Occipital lobe (tissue), 2 donors: Measurements from ENCODE around the gene ALDH1A3. TPM values are rescaled to one million over a fixed set of nuclear protein-coding genes. Genes with fewer than 3 reads are reported as not detected.

ENCODE experiments used
- DNase-seq: peaks from one replicate; lab custom pipeline; 2025; lab: John Stamatoyannopoulos, UW
- total RNA-seq: library from RNA; depleted of rRNA; stranded (reverse); fragments of >200 nt; gene quantifications from one replicate; pipeline ENCODE4 v1.2.3, GENCODE V29; 2014

ALDH1A3 gene
- total RNA-seq, 1 donor from 2014 or later, result 1.9 TPM

DNA sequence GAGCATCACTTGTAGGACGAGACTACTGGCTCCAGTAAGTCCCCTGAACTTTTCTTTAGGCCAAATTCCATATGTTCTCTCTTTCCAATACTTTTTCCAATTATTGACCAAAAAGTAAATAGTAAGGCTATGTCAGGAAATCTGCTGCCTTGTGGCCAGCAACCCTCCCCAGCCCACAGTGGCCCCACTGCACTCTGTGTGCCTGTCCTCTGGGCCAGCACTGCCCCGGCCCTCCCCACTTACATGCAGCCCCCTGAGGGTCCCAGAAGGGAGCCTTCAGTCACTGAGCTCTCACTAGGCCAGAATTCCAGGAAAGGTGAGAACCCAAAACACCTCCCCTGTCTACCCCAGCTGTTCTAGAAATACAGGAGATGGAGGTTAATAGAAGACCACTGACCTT is 21.3 kb upstream of the ALDH1A3 start:
- no peak for DNase-seq

DNA sequence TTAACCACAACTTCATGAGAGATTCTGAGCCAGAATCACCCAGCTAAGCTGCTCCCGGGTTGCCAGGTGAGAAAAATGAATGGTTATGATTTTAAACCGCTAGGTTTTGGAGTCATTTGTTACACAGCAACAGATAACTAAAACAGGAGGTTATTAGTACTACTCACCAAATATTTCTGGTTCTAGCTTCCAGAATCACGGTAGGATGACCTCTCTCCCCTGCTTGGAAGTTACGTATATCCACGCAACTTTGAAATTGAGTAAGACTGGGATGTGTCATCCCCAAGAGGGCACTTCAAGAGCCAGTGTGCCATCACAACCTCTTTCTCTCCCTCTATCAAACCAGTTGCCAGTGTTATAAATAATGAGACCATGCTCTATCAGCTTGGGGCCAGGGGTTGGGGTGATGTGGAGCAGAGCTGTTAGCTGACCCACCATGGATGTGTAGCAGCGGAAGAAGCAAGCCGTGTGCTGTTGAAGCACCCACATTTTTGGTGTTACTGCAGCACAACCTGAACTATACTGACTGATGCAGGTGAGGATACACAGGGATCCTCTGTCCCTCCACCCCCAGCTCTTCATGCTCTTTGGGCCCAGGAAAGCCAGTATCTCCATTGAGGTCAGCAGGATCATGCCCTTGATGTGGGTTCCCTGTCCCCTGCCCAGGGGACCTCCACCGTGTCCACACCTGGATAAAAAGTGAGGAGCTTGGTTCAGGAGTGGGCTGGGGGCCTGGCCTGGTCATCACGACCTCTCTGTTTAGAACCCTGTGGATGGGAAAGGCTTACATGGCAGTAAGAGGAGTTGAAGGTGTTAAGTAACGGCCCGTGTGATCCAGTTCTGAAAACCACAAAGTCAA is 19.4 kb upstream of the ALDH1A3 start:
- no peak for DNase-seq

DNA sequence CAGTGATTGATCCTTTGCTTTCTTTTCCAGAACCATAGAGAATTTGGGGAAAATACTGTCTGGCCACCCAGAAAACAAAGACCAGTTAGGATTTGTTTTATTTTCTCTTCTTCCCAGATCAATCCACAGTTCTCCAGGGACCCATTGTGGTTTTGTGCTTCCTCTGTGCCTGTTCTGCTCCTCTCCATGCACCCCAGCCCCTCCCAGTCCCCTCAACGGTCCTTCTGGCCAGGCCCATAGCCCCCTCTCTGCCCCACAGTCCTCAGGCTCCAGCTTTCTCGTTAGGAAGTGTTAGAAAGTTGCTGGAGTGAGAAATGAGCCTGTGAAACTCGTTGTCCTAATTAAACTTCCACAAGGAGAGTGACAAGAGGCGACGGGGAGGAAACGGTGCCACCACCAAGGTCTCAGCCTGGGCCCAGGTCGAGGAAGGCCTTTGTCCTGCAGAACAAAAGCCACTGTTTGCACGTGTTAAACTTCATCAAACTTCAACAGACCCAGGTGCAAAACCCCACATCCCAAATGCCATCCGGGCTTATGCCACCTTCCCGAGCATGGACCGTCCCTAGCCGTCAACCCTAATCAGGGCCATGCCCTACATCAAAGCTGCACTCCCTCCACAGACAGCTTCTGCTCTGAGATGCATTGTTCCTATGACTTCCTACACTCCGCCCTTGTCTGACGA is 18.7 kb upstream of the ALDH1A3 start:
- no peak for DNase-seq

- DNase-seq, result peak; percentile 70
Observed at GRCh38 chr15:100861511-100861991, 18.1 kb upstream of the ALDH1A3 start.

DNA sequence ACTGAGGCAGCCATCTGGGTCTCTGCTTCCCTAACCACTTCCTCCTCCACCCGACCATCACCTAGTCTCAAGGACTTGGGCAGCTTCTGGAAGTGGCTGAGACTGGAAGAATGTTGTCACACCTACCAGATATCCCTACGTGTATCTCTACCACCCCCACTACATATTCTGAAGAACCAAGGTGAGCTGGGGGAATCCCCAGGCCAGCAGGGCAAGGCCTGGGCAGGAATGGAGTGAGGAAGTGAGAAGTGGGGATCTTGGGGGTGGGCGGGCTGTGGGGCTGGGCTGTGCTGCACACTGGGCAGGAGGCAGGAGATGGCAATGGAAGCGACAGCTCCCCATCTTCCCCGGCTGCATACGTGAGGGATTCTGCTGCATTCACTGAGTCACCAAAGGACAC is 17.5 kb upstream of the ALDH1A3 start:
- no peak for DNase-seq

- no peak for DNase-seq
Observed at GRCh38 chr15:100863075-100863795, 16.4 kb upstream of the ALDH1A3 start.

- peak; percentile 63 for DNase-seq
Observed at GRCh38 chr15:100863796-100864267, 15.8 kb upstream of the ALDH1A3 start.

DNA sequence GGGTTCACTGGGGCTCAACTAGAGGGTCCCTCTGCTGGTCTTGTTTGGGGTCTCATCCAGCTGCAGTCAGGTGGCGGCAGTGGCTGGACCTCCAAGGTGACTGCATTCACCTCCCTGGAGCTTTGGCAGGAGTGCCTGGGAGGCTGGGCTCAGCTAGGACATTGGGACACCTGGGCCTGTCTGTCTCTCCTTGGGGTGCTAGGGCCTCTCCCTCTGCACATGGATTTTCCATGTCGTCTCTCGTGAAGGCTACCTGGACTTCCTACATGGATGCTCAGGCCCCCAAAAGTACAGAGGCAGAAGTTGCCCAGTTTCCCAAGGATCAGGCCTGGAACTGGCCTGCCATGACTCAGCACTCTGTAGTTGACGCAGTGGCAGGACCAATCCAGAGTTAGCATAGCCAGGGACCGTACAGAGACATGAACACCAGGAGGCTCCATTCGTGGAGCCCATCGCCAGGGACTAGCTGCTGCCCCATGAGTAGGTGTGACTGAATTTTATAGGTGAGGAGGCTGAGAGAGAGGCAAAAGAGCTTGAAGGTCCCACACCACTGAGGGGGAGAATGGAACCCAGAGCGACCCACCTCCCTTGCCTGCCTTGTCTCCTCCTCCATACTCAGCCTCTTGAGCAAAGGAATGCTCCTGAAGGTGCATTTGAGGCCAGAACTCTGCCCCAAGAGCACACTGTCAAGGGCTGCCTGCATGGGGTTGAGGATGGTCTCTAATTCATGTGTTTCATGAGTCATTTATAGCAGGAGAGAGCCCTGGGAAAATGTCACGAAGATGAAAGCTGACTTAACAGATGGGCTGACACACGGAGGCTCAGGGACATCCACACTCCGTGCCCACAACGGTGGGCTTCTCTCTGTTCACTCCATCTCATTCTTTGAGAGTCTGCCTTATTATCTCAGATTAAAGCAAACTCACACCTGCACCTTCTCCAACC is 13.0 kb upstream of the ALDH1A3 start:
- no peak for DNase-seq

DNA sequence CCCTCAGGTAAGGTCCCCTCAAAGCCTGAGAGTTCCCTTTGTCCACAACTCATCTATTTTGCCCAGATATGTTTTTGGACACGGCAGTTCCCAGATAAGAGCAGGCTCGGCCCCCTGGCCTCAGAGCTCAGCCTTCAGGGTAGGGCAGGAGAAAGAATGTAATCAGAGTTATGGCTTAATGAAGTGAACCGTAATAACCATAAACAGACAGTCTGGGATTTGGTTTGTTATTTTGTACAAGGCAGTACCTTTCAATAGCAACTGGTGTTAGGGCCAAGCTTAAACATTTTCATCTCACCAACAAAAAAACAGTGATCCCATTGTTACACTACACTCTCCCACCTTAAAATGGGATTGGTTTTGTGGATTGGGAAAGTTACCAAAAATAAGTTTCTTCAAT is 12.2 kb upstream of the ALDH1A3 start:
- no peak for DNase-seq

- DNase-seq, result no peak
Observed at GRCh38 chr15:100869151-100869999, 10.3 kb upstream of the ALDH1A3 start.

DNA sequence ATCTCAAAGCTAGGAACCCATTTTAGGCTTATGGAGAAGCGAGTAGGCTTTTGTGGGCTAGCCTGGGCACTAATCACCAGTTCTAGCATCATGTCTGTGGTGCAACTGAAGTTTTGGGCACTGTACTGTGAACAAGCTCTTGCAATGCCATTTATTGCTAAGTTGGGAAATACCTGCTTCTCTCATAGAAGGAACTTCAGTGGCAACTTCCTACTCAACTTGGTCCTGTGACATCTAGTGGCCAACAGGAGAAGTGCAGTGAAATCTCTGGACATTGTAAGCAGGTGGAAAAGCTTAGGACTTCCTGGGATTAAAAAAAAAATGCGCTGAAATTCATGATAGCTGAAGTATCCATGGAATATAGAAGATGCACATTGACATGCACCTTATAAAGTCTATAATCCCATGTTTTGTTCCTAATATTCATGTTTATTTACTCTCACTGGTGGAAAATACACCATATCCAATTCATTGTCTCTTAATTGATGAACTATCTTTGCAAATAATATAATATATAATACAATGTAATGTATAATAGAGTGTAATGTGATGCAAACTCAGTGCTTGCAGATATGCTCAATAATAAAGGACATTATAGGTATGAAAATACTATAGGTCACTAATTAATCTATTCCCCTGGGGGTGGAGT is 6.5 kb upstream of the ALDH1A3 start:
- peak; percentile 42 for DNase-seq

- no peak for DNase-seq
Observed at GRCh38 chr15:100875495-100875894, 4.1 kb upstream of the ALDH1A3 start.

DNA sequence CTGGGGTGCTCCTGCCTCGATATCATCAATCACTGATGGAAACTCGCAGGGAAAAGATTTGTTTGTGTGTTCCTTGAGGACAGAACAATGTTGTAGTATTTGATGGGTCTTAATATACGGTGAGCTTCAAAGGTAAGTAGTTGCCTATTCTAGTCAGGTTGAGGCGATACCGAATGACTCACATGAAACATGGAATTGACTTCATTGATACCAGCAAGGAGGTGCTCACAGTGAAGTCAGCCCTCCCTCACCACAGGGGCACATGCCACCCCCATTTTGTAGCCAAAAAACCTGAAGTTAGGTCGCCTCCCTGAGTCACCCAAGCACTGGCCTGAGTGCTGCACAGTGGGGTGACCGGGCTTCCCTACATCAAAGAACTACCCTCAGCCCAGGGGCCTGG is 3.7 kb upstream of the ALDH1A3 start:
- DNase-seq, result no peak

DNA sequence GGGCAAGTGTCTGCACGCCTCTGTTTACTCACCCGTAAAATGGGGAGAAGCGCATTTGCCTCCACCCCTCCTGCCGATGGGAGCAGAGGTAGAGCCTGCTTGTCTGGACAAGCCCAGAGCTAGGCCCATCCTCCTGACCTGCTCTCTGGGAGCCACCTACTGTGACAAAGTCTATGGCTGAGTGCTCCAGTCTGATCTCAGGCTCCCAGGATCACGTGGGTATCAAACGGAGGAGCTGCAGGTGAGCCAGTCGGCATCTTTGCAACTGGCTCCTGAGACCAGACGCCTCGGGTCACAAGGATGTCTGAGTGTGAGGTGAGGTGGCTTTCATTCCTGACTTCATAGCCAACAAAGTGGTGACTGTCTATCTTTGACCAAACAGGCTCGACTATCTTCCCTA is 2.1 kb upstream of the ALDH1A3 start:
- no peak for DNase-seq

- DNase-seq, result no peak
Observed at GRCh38 chr15:100878130-100878529, 1.5 kb upstream of the ALDH1A3 start.

GRCh38 chr15:100878648-100879047 is 983 bp upstream of the ALDH1A3 start:
- DNase-seq, result no peak

- DNase-seq, result no peak
Observed at GRCh38 chr15:100879061-100879463, 569 bp upstream of the ALDH1A3 start.

- DNase-seq, result no peak
Observed at GRCh38 chr15:100880139-100880896, 687 bp downstream of the ALDH1A3 start.

DNA sequence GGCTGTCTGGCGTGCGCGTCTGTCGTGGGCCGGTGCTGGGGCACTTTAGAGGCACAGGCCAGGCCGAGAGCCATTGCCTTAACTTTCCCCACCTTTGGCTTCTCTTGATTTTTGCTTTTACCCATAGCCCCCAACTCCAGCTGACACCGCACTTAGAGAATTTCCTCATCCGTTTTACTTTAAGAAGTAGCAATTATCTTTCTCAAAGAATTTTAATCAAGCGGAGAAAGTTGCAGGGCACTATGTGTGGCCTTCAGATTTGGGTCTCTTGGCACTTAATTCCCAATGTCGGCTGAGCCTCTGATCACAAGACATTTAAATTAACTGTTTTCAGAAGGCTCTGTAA is 1.2 kb downstream of the ALDH1A3 start:
- no peak for DNase-seq
